Epithelial cell of proximal tubule (primary cell): Measurements from ENCODE around the gene HS6ST2. TPM values are rescaled to one million over a fixed set of nuclear protein-coding genes. Genes with fewer than 3 reads are reported as not detected.

ENCODE experiments used
- DNase-seq: peaks from one replicate; pipeline ENCODE4 v3.0.0-alpha.2; 2011; ENCODE audit warnings: low read depth
- H3K4me3 ChIP-seq: 2 replicates; pipeline ENCODE4 v1.5.1; 2011; ENCODE audit warnings: low read depth, mild to moderate bottlenecking, low read length
- total RNA-seq: library from RNA; depleted of rRNA; stranded (reverse); fragments of >200 nt; gene quantifications from 2 replicates; pipeline ENCODE4 v1.2.3, GENCODE V29; 2015
- TF ChIP-seq, protein P1 (sequence below): conservative IDR thresholded peaks from 2 replicates; pipeline ENCODE4 v1.5.1; 2012; ENCODE audit warnings: low read depth, mild to moderate bottlenecking, low read length

HS6ST2 gene
- total RNA-seq, 1 donor from 2014 or later = 9.2 TPM

DNA sequence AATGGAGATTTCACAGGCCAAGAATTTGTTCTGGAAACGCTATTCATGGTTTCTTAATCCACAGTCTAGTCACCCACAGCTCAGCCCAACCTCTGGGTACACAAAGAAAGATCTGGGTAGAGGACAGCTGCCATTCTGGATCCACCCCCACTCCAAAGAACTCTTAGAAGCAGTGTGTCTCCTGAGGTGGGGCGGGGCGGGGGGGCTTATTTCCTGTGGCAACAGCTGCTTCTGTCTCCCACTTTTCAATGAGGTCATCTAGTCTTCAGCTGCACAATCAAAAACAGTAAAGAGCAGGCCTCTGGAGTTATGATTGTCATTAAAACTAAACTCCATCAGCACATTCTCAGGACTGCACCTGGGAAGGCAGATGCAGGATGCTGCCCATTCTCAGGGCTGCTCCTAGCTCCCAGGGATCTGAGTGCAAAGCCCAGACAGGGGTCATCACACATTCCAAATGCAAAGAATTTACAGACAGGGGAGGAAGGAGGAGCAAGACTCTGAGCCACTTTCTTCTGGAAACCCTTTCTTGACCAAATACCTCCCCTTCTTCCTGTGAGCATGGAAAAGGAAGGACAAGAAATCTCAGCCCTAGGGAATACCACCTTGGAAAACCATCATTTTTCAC is 207.3 kb downstream of the HS6ST2 start:
- TF ChIP-seq, protein P1, sequence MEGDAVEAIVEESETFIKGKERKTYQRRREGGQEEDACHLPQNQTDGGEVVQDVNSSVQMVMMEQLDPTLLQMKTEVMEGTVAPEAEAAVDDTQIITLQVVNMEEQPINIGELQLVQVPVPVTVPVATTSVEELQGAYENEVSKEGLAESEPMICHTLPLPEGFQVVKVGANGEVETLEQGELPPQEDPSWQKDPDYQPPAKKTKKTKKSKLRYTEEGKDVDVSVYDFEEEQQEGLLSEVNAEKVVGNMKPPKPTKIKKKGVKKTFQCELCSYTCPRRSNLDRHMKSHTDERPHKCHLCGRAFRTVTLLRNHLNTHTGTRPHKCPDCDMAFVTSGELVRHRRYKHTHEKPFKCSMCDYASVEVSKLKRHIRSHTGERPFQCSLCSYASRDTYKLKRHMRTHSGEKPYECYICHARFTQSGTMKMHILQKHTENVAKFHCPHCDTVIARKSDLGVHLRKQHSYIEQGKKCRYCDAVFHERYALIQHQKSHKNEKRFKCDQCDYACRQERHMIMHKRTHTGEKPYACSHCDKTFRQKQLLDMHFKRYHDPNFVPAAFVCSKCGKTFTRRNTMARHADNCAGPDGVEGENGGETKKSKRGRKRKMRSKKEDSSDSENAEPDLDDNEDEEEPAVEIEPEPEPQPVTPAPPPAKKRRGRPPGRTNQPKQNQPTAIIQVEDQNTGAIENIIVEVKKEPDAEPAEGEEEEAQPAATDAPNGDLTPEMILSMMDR = no peak
- no peak for DNase-seq
- no peak overlapping the region for H3K4me3 ChIP-seq

DNA sequence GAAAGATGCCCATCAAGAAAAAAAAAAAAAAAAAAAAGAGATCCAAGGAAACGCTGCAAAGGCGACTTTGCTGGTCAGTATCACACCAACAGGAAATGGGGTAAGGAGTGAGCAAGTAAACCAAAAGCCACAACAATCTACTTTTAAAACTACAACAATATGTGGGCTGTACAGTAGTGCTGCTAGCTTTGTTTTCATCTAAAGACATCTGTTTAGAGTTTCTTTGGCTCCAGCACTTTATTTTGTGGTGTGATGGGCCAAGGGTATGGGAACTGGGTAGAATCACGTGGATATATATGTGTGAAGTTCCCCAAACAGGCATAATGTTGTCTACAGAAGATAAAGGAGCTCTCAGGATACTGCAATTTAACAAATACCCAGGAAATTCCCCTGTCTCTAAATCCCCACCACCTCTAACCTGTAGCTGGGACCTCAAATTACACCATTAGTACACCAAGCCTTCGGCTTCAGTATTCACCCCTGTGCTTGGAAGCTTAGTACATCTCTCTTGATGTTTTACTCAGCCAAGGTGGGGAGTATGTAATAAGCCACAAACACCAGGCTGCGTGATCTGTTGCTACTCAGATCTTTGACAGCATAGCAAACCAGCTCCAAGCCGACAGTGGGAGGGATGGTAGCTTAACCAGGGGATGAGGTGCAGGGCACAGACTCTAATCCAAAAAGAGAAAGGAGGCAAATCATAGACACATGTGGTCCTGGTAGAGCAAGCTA is 207.9 kb downstream of the HS6ST2 start:
- TF ChIP-seq, protein P1 = no peak
- H3K4me3 ChIP-seq = no peak overlapping the region
- DNase-seq = no peak

DNA sequence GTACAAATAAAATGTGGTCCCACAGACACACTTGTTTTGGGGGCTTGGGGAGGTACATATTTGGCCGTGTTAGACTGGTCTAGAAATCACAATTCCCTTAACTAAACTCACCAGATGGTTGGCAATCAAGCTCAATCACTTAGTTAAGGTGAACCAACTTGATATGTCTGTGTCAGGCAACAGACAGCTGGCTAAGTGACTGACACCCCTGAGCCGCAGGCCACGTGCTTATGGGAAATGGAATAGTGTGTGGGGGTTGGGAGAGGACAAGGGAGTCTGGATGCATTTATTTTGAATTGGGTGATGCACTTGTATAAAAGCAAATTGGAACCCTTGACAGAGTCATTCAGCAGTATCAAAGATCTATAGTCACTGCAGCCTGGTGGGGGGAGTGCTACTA is 209.0 kb downstream of the HS6ST2 start:
- H3K4me3 ChIP-seq = no peak overlapping the region
- TF ChIP-seq, protein P1 = no peak
- no peak for DNase-seq

DNA sequence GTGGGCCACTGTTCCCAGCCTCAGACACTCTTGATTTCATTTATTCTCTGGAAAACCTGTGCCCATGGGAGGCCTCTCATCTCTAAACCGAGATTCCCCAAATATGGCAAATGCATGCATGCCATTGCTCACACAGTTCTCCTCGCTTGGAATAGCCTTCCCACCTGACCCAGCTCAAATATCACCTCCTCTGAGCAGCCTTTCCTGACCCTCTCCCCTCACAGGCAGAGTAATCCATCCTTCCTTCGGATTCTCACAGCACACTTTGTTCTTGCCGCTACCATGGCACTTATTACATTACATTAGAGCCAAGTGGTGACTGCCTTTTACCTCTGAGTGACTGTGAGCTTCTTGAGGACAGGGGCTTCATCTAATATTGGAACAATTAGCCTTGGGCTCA is 209.5 kb downstream of the HS6ST2 start:
- TF ChIP-seq, protein P1 = no peak
- H3K4me3 ChIP-seq = no peak overlapping the region
- no peak for DNase-seq

DNA sequence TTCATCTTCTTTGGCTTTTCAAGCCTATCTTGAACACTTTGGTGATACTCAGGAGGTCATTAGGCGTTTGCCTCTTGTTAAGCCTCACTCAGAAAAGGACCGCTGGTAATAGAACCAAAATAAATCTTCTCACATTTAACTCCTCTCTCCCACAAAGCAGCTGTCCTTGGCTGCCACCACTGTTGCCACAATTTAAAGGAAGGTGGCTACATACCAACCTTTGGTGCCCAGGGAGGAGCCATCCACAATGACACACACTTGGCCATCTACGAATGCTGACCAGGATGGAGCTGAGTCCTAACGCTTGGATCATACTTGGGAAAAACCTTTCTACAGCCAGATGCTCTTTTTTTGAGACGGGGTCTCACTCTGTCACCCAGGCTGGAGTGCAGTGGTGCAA is 210.2 kb downstream of the HS6ST2 start:
- no peak for DNase-seq
- H3K4me3 ChIP-seq = no peak overlapping the region
- TF ChIP-seq, protein P1 = no peak

DNA sequence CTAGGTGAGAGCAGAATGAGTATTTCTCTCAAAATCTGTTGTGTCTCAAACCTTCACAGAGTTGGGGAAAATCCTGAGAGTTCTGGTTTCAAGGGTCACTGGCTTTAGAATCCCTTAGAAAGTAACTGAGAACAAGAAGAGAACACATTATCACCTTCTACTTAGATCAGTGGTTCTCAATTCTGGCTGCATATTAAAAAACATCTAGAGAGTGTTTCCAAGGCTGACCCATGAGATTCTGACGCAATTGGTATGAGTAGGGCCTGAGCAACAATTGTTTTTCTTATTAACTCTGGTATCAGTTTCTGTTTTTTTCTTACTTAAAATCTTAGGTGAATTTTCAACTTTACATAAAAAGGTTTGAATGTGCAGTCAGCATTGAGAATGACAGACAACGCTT is 212.8 kb downstream of the HS6ST2 start:
- no peak for DNase-seq
- TF ChIP-seq, protein P1 = no peak
- H3K4me3 ChIP-seq = no peak overlapping the region

DNA sequence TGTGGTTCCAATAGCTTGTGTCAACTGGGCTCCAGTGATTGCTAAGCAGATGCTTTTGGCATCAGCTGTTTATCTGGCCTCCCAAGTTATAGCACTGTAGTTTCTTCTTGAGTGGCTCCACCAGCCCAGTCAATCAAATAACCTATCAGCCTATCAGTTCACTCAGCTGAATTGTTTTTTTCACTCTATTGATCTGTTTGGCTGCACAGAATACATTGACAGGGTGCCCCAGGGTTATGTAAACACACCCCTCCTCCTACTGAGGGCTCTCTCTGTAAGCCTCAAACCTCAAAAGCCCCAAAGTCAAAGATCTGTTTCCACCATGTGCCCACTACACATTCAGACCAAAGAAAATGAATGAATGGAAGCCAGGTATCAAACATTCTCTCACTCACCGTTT is 214.0 kb downstream of the HS6ST2 start:
- H3K4me3 ChIP-seq = no peak overlapping the region
- no peak for DNase-seq
- TF ChIP-seq, protein P1 = no peak
